ENCODE results near the gene AFTPH. TPM values are rescaled to one million over a fixed set of nuclear protein-coding genes. Genes with fewer than 3 reads are reported as not detected.

Gene AFTPH, protein sequence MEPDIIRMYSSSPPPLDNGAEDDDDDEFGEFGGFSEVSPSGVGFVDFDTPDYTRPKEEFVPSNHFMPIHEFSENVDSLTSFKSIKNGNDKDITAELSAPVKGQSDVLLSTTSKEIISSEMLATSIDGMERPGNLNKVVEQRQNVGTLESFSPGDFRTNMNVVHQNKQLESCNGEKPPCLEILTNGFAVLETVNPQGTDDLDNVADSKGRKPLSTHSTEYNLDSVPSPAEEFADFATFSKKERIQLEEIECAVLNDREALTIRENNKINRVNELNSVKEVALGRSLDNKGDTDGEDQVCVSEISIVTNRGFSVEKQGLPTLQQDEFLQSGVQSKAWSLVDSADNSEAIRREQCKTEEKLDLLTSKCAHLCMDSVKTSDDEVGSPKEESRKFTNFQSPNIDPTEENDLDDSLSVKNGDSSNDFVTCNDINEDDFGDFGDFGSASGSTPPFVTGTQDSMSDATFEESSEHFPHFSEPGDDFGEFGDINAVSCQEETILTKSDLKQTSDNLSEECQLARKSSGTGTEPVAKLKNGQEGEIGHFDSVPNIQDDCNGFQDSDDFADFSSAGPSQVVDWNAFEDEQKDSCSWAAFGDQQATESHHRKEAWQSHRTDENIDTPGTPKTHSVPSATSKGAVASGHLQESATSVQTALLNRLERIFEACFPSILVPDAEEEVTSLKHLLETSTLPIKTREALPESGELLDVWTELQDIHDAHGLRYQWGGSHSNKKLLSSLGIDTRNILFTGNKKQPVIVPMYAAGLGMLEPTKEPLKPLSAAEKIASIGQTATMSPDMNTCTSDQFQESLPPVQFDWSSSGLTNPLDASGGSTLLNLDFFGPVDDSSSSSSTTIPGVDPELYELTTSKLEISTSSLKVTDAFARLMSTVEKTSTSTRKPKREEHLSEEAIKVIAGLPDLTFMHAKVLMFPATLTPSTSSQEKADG
- 10 to 100 TPM; 47.1 to 48.2 TPM for total RNA-seq

DNA sequence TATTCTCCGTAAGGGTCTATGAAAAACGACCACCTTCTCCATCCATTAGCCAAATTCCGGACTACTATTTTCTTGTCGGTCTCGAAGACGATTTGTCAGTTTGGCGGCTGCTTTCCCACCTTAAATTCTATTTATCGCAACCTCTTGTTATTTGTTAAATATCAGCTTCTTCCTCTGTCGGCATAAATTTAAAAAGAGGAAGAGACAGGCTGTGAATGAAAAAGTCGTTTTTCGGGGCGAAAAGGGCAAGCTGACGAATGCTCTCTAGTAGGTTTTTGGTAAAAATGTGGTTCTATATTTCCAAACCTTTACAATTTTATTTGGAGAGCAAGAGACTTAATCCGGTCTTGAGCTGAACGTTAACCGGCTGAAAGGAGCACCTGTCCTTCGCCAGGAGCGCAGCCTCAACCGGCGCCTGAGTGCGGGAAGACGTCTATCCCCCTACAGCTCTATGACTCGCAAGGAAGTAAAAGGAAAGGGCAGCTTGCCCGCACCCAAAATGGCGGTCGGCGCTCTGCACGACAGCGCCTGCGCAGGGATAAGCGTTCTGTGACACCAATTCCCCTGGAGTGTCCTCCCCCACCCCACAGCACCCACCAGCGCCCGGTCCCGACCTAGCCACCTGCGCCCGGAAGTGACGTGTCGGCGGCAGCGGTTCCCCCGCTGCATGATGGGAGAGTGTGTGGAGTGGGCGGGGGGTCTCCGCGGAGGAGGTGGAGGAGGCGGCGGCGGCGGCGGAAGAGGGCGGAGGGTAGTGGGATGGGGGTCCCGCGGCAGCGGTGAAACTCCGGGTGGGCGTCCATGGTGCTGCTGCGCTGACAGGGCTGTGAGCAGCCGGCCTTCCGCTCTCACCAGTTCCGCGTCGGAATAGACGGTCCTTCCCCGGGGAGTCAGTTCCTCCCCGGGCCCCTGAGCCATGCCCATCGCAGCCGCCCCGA is at the start of gene AFTPH:
Gene AFTPH (plus strand): TSS at position 663 of the 938 bp plus-strand sequence. CDS start 27,147 bp downstream, outside the sequence.
- Mint-ChIP-seq H3K4me1 (ENCODE audit: low read depth) (peaks cover 50% of the 10 kb centered on the region), H3K9me3 (no peaks in the 10 kb centered on the region), H3K27me3 (ENCODE audit: low read depth) (no peaks in the 10 kb centered on the region), H3K4me3 (peak within 1 kb of the TSS; percentile 98 to 99), H3K27ac (peak within 1 kb of the TSS; percentile 97), H3K36me3 (ENCODE audit: insufficient read depth in 2 of 2) (peaks cover 7 to 10% of the 10 kb centered on the region in 2 donors)
- peak; percentile 93 to 94 for ATAC-seq (replicated peaks in 1 of 2)
- peak; percentile 99 for DNase-seq

DNA sequence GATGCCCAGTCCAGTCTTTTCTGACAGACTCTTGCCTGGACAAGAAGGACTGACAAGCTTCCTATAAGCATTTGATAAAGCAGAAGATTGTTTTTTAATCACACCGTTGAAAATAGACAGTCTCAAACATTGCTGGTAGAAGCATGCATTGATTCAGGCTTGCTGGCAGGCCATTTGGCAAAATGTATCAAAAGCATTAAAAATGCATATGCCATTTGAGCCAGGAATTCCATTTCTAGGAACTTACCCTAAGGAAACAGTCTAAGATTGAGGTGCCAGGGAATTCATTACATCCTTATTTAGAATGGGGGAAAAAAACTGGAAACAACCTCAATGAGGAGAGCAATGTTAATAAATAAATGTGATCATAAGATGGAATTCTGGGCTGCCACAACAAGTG is 49.5 kb upstream of the AFTPH start:
- H3K27me3 Mint-ChIP-seq (ENCODE audit: low read depth): peaks cover 5% of the 10 kb centered on the region
- ATAC-seq (replicated peaks in 1 of 2) (no peak), DNase-seq (no peak)
- H3K36me3 Mint-ChIP-seq (ENCODE audit: insufficient read depth in 2 of 2): no peaks in the 10 kb centered on the region
- no peak overlapping the region for H3K27ac Mint-ChIP-seq
- peaks cover 17% of the 10 kb centered on the region for H3K4me1 Mint-ChIP-seq (ENCODE audit: low read depth)
- H3K4me3 Mint-ChIP-seq: no peak overlapping the region
- no peaks in the 10 kb centered on the region for H3K9me3 Mint-ChIP-seq

DNA sequence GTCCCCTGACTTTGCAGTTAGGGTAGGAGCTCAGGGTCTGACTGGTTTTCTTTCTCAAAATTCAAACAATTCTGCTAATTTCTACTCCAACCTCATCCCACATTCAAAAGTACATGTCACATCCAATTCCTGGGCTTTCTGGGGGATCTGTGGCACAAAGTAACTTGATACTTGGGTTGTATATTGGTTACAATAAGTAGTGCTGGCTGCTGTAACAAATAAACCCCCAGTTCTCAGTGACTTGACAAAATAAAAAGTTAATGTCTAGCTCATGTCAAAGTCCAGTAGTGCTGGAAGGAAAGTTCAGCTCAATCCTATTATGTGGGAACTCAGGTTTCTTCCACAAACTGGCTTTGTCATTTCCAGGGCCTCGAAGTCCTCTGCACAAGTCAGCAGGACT is 47.1 kb upstream of the AFTPH start:
- no peak overlapping the region for H3K4me3 Mint-ChIP-seq
- H3K27me3 Mint-ChIP-seq (ENCODE audit: low read depth): peaks cover 5% of the 10 kb centered on the region
- H3K27ac Mint-ChIP-seq: no peak overlapping the region
- DNase-seq (no peak), ATAC-seq (replicated peaks in 1 of 2) (no peak)
- H3K36me3 Mint-ChIP-seq (ENCODE audit: insufficient read depth in 2 of 2): no peaks in the 10 kb centered on the region
- peaks cover 20% of the 10 kb centered on the region for H3K4me1 Mint-ChIP-seq (ENCODE audit: low read depth)
- no peaks in the 10 kb centered on the region for H3K9me3 Mint-ChIP-seq

DNA sequence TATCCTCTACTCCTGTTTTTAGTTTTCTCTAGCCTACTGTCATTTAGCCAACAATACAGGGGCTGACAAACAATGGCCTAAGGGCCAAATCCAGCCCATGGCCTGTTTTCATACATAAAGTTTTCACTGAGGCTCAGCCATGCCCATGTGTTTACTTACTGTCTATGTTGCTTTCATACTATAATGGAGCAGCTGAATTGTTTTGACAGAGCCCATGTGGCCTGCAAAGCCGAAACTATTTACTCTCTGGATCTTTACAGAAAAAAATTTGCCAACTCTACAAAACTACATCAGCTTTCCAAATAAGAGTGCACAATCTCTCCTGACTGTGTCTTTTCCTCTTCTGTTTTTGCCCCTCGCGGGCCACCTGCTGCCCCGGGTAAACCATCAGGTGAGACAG is 46.1 kb upstream of the AFTPH start:
- peaks cover 20% of the 10 kb centered on the region for H3K4me1 Mint-ChIP-seq (ENCODE audit: low read depth)
- DNase-seq (no peak), ATAC-seq (replicated peaks in 1 of 2) (no peak)
- peak overlapping the region; percentile 83 for H3K27ac Mint-ChIP-seq
- H3K36me3 Mint-ChIP-seq (ENCODE audit: insufficient read depth in 2 of 2): no peaks in the 10 kb centered on the region
- H3K9me3 Mint-ChIP-seq: no peaks in the 10 kb centered on the region
- peaks cover 5% of the 10 kb centered on the region for H3K27me3 Mint-ChIP-seq (ENCODE audit: low read depth)
- H3K4me3 Mint-ChIP-seq: no peak overlapping the region

DNA sequence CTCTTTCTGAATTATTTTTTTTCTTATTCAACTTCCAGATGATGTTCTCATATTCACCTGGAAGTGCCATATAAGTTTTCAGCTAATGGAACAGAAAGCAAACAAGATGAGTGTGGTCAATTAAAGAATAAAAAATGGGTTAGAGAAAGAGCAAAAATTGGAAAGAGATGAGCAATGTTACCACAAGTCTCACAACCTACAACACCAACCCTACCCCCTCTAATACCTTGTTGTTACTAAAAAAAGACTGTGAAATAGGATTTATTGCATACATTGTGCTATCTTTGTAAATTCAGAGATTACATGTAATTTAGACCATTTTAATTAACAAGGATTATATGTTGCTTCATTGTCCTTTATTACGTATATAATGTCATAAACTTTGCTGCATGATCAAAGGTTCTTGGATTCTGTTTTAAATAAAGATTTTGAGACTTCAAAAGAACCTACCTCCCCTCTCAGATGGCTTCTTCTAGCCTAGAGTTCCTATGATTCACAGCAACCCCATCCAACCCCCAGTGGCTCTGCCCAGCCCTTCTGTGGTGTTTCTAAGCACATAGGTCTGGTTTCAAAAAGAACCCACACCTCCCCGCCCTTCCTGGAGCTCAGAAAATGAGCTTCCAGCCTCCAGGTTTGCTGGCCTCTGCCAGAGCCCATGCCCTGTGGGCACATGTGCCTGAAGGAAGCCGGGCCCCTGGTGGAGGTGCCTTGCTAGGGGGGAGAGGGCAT is 45.5 kb upstream of the AFTPH start:
- Mint-ChIP-seq H3K27ac (no peak overlapping the region), H3K36me3 (ENCODE audit: insufficient read depth in 2 of 2) (no peaks in the 10 kb centered on the region), H3K4me1 (ENCODE audit: low read depth) (peaks cover 20% of the 10 kb centered on the region), H3K4me3 (no peak overlapping the region), H3K27me3 (ENCODE audit: low read depth) (peaks cover 5% of the 10 kb centered on the region), H3K9me3 (no peaks in the 10 kb centered on the region)
- ATAC-seq (replicated peaks in 1 of 2): peak; percentile 52 to 76
- peak; percentile 10 to 22 for DNase-seq

DNA sequence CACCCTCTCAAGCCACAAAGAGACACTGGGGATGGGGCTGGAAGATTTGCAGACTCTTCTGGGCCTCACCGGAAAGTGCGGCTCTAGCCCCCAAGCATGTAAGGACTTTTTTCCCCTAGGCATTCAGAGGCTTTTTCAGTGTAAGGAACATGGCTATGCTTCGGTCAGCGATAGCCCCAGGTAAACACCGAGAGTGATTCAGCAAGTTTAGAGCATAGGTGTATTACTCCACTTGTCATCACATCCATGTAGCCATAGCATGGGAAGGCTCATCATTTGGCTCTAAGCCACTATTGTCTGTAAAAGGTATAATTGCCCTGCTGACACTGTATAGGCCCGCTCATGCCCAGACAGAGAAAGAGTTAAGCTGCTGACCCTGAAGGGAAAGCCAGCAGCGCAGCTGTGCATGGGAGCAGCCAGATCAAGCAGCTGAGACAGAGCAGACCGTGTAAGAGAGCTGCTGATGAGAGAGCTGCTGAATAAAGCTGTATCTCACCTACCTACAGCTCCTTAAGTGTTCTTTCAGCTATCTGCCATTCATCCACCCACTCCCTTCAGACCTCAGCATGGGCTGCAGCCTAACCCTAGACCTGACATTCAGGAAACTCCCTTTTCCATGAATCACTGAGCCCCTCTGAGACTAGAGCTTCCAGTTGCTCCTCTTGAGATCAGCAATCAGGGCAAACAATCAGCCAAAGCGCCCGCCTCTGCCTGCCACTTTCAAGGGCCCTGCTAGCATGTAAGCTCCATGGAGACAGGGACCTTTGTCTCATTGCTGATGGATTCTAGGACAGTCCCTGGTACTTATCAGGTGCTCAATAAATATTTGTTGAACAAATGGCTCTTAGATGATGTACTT is 44.6 kb upstream of the AFTPH start:
- ATAC-seq (replicated peaks in 1 of 2) (peak in 1 of 2 donors; percentile 15), DNase-seq (no peak)
- H3K4me1 Mint-ChIP-seq (ENCODE audit: low read depth): peaks cover 20% of the 10 kb centered on the region
- no peak overlapping the region for H3K4me3 Mint-ChIP-seq
- no peak overlapping the region for H3K27ac Mint-ChIP-seq
- no peaks in the 10 kb centered on the region for H3K9me3 Mint-ChIP-seq
- peaks cover 4% of the 10 kb centered on the region for H3K27me3 Mint-ChIP-seq (ENCODE audit: low read depth)
- H3K36me3 Mint-ChIP-seq (ENCODE audit: insufficient read depth in 2 of 2): no peaks in the 10 kb centered on the region

DNA sequence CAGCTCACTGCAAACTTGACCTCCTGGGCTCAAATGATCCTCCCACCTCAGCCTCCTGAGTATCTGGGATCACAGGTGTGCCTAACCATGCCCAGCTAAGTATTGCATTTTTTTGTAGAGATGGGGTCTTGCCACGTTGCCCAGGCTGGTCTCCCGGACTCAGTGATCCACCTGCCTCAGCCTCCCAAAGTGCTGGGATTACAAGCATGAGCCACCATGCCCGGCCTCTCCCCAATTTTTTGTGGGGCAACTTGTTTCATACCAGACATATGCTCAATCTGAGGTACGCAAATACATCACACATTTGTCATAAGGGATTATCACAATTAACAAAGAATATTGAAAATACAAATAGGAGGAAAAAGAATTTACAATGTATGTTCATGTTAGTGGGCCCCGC is 42.5 kb upstream of the AFTPH start:
- Mint-ChIP-seq H3K27me3 (ENCODE audit: low read depth) (peaks cover 2% of the 10 kb centered on the region), H3K4me1 (ENCODE audit: low read depth) (peaks cover 20% of the 10 kb centered on the region), H3K9me3 (no peaks in the 10 kb centered on the region), H3K36me3 (ENCODE audit: insufficient read depth in 2 of 2) (no peaks in the 10 kb centered on the region), H3K27ac (no peak overlapping the region), H3K4me3 (no peak overlapping the region)
- DNase-seq (no peak), ATAC-seq (replicated peaks in 1 of 2) (no peak)

DNA sequence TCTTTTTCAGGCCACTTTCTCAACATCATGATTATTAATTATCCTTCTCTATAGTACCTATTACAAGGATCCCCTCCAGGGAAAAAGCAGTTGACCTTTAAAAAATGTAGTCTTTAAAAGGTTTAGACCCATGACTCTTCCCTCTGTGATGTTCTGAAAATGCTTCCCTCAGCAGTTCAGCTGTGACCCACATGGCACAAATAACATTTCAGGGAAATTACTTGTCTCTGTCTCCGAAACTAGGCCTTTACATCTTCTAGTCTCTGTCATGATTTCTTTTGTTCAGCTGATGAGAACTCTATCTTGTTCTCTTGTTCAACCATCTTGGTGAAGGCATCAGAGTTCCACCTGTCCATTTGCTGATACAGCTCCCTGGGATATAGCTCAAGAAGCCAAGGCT is 41.9 kb upstream of the AFTPH start:
- ATAC-seq (replicated peaks in 1 of 2): no peak

DNA sequence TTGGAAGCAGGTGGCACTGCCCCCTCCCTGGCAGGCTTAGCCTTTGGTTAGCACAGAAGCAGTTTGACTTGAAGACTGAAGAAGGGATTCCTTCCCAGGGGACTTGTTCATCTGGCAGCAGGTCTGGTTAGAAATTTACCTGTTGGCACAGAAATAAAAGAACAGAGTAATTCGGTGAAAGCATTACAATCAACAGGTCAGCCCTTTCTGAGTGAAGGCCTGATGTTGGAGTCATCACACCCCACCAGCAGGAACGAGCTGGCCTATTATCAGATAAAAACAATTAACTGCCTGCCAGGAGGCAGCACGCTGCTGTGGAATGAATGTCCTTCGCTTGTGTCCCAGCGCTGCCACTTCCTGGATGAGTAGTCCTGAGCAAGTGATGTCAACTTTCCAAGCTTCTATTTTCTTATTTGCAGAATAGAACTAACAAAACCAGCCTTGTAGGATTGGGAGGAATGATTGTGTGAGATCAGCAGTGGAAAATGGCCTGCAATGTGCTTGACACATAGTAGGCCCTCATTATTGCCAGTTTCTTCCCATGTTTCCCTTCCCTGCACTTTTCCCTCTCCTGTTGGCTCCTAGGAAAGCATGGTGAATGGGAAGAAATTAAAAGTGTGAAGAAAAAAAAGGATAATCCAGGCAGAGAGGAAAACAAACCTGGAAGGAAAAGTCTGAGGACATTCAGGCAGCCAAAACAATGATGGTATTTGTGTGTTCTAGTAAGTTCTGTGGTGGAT is 41.2 kb upstream of the AFTPH start:
- Mint-ChIP-seq H3K27me3 (ENCODE audit: low read depth) (peaks cover 8% of the 10 kb centered on the region), H3K4me1 (ENCODE audit: low read depth) (peaks cover 20% of the 10 kb centered on the region), H3K9me3 (no peaks in the 10 kb centered on the region), H3K36me3 (ENCODE audit: insufficient read depth in 2 of 2) (no peaks in the 10 kb centered on the region), H3K4me3 (no peak overlapping the region), H3K27ac (no peak overlapping the region)
- DNase-seq: no peak
- ATAC-seq (replicated peaks in 1 of 2): no peak

More for the DNA sequence above, 41.9 kb upstream of the AFTPH start:
- Mint-ChIP-seq H3K36me3 (ENCODE audit: insufficient read depth in 2 of 2) (no peaks in the 10 kb centered on the region), H3K27ac (no peak overlapping the region), H3K9me3 (no peaks in the 10 kb centered on the region), H3K27me3 (ENCODE audit: low read depth) (peaks cover 8% of the 10 kb centered on the region), H3K4me3 (no peak overlapping the region), H3K4me1 (ENCODE audit: low read depth) (peaks cover 20% of the 10 kb centered on the region)
- no peak for DNase-seq

DNA sequence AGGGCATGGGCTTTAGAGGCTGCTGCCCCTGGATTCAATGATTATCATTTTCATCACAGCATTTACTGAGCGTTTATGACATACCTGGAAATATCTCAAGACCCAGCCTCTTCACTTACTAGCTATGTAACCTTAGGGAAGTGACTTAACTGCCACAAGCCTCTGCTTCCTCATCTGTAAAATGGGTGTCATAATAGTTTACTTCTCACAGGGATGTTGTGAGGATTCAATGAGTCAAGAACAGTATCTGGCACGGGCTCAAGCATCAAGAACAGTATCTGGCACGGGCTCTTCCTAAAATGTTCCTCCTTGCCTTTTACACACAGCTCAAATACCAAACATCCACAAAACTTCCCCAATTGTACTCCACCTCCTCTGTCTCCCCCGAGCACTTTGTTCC is 38.8 kb upstream of the AFTPH start:
- ATAC-seq (replicated peaks in 1 of 2): no peak
- Mint-ChIP-seq H3K27me3 (ENCODE audit: low read depth) (peaks cover 8% of the 10 kb centered on the region), H3K9me3 (no peaks in the 10 kb centered on the region), H3K4me1 (ENCODE audit: low read depth) (peaks cover 7% of the 10 kb centered on the region), H3K36me3 (ENCODE audit: insufficient read depth in 2 of 2) (no peaks in the 10 kb centered on the region), H3K27ac (no peak overlapping the region), H3K4me3 (no peak overlapping the region)
- DNase-seq: no peak

DNA sequence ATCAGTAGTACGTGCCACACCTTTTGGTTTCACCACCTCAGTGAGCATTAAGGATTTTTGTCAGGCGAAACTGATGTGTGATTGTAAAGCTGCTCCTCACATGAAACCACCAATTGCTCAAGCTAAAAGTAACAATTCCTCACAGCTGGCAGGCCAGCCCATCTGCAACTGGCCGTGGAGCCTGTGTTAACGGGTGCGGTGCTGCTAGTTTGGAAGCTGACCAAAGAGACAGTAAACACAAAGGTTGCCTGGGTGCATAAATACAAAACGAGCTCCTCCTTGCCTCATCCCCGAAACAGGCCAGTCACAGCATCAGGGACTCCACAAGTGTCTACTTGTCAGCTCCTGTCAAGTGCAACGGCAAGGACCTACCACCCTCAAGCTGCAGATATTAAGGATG is 38.2 kb upstream of the AFTPH start:
- Mint-ChIP-seq H3K27me3 (ENCODE audit: low read depth) (peaks cover 8% of the 10 kb centered on the region), H3K27ac (peak overlapping the region; percentile 1), H3K4me3 (no peak overlapping the region), H3K4me1 (ENCODE audit: low read depth) (peaks cover 7% of the 10 kb centered on the region), H3K36me3 (ENCODE audit: insufficient read depth in 2 of 2) (no peaks in the 10 kb centered on the region), H3K9me3 (no peaks in the 10 kb centered on the region)
- DNase-seq (no peak), ATAC-seq (replicated peaks in 1 of 2) (no peak)

Measured in activated T-cell treated with anti-CD3 and anti-CD28 coated beads, Interleukin-2, amount 50 U/mL, for 72 hours (primary cell).